Activated CD4-positive, alpha-beta T cell treated with anti-CD3 and anti-CD28 coated beads for 36 hours (primary cell): Measurements from ENCODE around the gene TBC1D1. TPM values are rescaled to one million over a fixed set of nuclear protein-coding genes. Genes with fewer than 3 reads are reported as not detected.

Experiments
- ATAC-seq: fragments of 200-7000 bp; cut with Tn5 transposase; one replicate; pipeline ENCODE4 v1.10.0; 2021; ENCODE audit warnings: mild to moderate bottlenecking, moderate library complexity
- CTCF ChIA-PET: fragments of 350-600 bp; sonication (Branson Sonifier 250); formaldehyde crosslinking; loops from one replicate; lab custom pipeline; 2021; ENCODE audit warnings: antibody characterized with exemption; lab: Charles Lee
- POLR2A ChIA-PET: fragments of 350-600 bp; sonication (Branson Sonifier 250); formaldehyde crosslinking; loops from one replicate; lab custom pipeline; 2021; ENCODE audit warnings: antibody characterized with exemption, inconsistent platforms; lab: Charles Lee
- DNase-seq: peaks from one replicate; pipeline ENCODE4 v3.0.0-alpha.2; 2020
- H3K27ac Mint-ChIP-seq: one replicate; pipeline ENCODE4 v1.8.0; 2021; ENCODE audit warnings: mixed read lengths
- H3K27me3 Mint-ChIP-seq: one replicate; pipeline ENCODE4 v1.8.0; 2021; ENCODE audit warnings: mixed read lengths
- H3K36me3 Mint-ChIP-seq: one replicate; pipeline ENCODE4 v1.8.0; 2021; ENCODE audit warnings: low read depth, mixed read lengths
- H3K4me1 Mint-ChIP-seq: one replicate; pipeline ENCODE4 v1.8.0; 2021; ENCODE audit warnings: mixed read lengths
- H3K4me3 Mint-ChIP-seq: one replicate; pipeline ENCODE4 v1.8.0; 2021; ENCODE audit warnings: mild to moderate bottlenecking, moderate library complexity, mixed read lengths
- H3K9me3 Mint-ChIP-seq: one replicate; pipeline ENCODE4 v1.8.0; 2021; ENCODE audit warnings: low read depth, mixed read lengths
- intact Hi-C, 2 experiments: fragments of 100-400 bp; cut with DNase I in 1 of 2; cut with micrococcal nuclease in 1 of 2; formaldehyde crosslinking; loops; one replicate each; pipeline versions ENCODE4 v1.14.2 to v1.15.1; 2022 to 2024; cut with DNase I, micrococcal nuclease
- total RNA-seq, 2 experiments: library from RNA; stranded (reverse); gene quantifications; one replicate each; pipeline ENCODE4 v1.2.3, GENCODE V29; 2021

TBC1D1 gene
- total RNA-seq, 2 experiments from 2014 or later, result 60.8 to 71.8 TPM

GRCh38 chr4:37927434-37927833, 36.5 kb downstream of the TBC1D1 start:
- CTCF ChIA-PET, result interaction anchor here (0.6 to 1.5 kb wide), 2 partner anchors 35 to 87 kb away, joined by 3 read pairs; no protein-coding TSS in a partner anchor

GRCh38 chr4:37928426-37929416, 37.8 kb downstream of the TBC1D1 start:
- no peaks in the 10 kb centered on the region for H3K27me3 Mint-ChIP-seq
- peak; percentile 64 for ATAC-seq
- no peak overlapping the region for H3K4me3 Mint-ChIP-seq
- ChIA-PET CTCF (interaction anchor here (0.6 to 1.5 kb wide), 6 partner anchors 30 to 208 kb away, joined by 3 read pairs; no protein-coding TSS in a partner anchor), POLR2A (no interaction called here)
- no peak overlapping the region for H3K27ac Mint-ChIP-seq
- no peak for DNase-seq
- H3K4me1 Mint-ChIP-seq, result peaks cover 28% of the 10 kb centered on the region
- intact Hi-C loops, result loop anchor here (1.0 to 2.0 kb wide), 2 partner anchors 37 to 50 kb away; partner anchors contain the start of gene TBC1D1 (in 2 of the 2)
- H3K36me3 Mint-ChIP-seq, result peaks cover 9% of the 10 kb centered on the region
- peaks cover 2% of the 10 kb centered on the region for H3K9me3 Mint-ChIP-seq

More at GRCh38 chr4:37927434-37927833, 36.5 kb downstream of the TBC1D1 start:
- Mint-ChIP-seq H3K27me3 (no peaks in the 10 kb centered on the region), H3K4me1 (peaks cover 30% of the 10 kb centered on the region), H3K36me3 (peaks cover 9% of the 10 kb centered on the region), H3K4me3 (no peak overlapping the region), H3K9me3 (no peaks in the 10 kb centered on the region), H3K27ac (no peak overlapping the region)
- DNase-seq, result no peak
- no peak for ATAC-seq
- POLR2A ChIA-PET, result interaction anchor here (1.2 kb wide), 1 partner anchor 35 kb away, joined by 4 read pairs; no protein-coding TSS in a partner anchor
- intact Hi-C loops, result no loop called here

- Mint-ChIP-seq H3K27me3 (no peaks in the 10 kb centered on the region), H3K36me3 (peaks cover 21% of the 10 kb centered on the region), H3K27ac (no peak overlapping the region), H3K9me3 (peaks cover 7% of the 10 kb centered on the region), H3K4me1 (peaks cover 10% of the 10 kb centered on the region), H3K4me3 (no peak overlapping the region)
- no peak for DNase-seq
- ChIA-PET POLR2A (no interaction called here), CTCF (interaction anchor here (1.1 kb wide), 1 partner anchor 34 kb away, joined by 4 read pairs; no protein-coding TSS in a partner anchor)
- no peak for ATAC-seq
- intact Hi-C loops, result no loop called here
Observed at GRCh38 chr4:37934096-37934495, 43.2 kb downstream of the TBC1D1 start.

- H3K27me3 Mint-ChIP-seq, result no peaks in the 10 kb centered on the region
Observed at GRCh38 chr4:37934609-37935008, 43.7 kb downstream of the TBC1D1 start.

GRCh38 chr4:37935026-37935425, 44.1 kb downstream of the TBC1D1 start:
- Mint-ChIP-seq H3K36me3 (peaks cover 16% of the 10 kb centered on the region), H3K27me3 (no peaks in the 10 kb centered on the region), H3K4me1 (peaks cover 1% of the 10 kb centered on the region), H3K27ac (no peak overlapping the region), H3K9me3 (peaks cover 9% of the 10 kb centered on the region), H3K4me3 (no peak overlapping the region)
- ATAC-seq (no peak), DNase-seq (no peak)
- intact Hi-C loops, result no loop called here
- POLR2A ChIA-PET, result no interaction called here
- CTCF ChIA-PET, result interaction anchor here (0.7 to 1.0 kb wide), 2 partner anchors 11 to 1192 kb away, joined by 3 read pairs; no protein-coding TSS in a partner anchor

More at GRCh38 chr4:37934609-37935008, 43.7 kb downstream of the TBC1D1 start:
- Mint-ChIP-seq H3K9me3 (peaks cover 9% of the 10 kb centered on the region), H3K4me1 (peaks cover 5% of the 10 kb centered on the region), H3K27ac (no peak overlapping the region), H3K4me3 (no peak overlapping the region), H3K36me3 (peaks cover 20% of the 10 kb centered on the region)
- ChIA-PET POLR2A (no interaction called here), CTCF (interaction anchor here (0.7 to 1.1 kb wide), 2 partner anchors 33 to 1192 kb away, joined by 3 to 4 read pairs; no protein-coding TSS in a partner anchor)
- no peak for DNase-seq
- ATAC-seq, result no peak
- intact Hi-C loops, result no loop called here

GRCh38 chr4:37936889-37937498, 46.1 kb downstream of the TBC1D1 start:
- CTCF ChIA-PET, result no interaction called here
- H3K4me1 Mint-ChIP-seq, result peaks cover 4% of the 10 kb centered on the region
- H3K27ac Mint-ChIP-seq, result no peak overlapping the region
- no peaks in the 10 kb centered on the region for H3K27me3 Mint-ChIP-seq
- ATAC-seq, result no peak
- H3K36me3 Mint-ChIP-seq, result peaks cover 14% of the 10 kb centered on the region
- peaks cover 9% of the 10 kb centered on the region for H3K9me3 Mint-ChIP-seq
- no peak for DNase-seq
- no peak overlapping the region for H3K4me3 Mint-ChIP-seq
- POLR2A ChIA-PET, result no interaction called here
- intact Hi-C loops, result no loop called here

- CTCF ChIA-PET, result no interaction called here
Observed at GRCh38 chr4:37938208-37938607, 47.3 kb downstream of the TBC1D1 start.

GRCh38 chr4:37946503-37947179, 55.8 kb downstream of the TBC1D1 start:
- H3K27ac Mint-ChIP-seq, result no peak overlapping the region
- peaks cover 17% of the 10 kb centered on the region for H3K4me1 Mint-ChIP-seq
- POLR2A ChIA-PET, result no interaction called here
- CTCF ChIA-PET, result interaction anchor here (0.9 kb wide), 1 partner anchor 11 kb away, joined by 3 read pairs; no protein-coding TSS in a partner anchor
- H3K9me3 Mint-ChIP-seq, result no peaks in the 10 kb centered on the region
- H3K27me3 Mint-ChIP-seq, result no peaks in the 10 kb centered on the region
- no peak overlapping the region for H3K4me3 Mint-ChIP-seq
- DNase-seq (no peak), ATAC-seq (no peak)
- intact Hi-C loops, result no loop called here
- H3K36me3 Mint-ChIP-seq, result no peaks in the 10 kb centered on the region

More at GRCh38 chr4:37938208-37938607, 47.3 kb downstream of the TBC1D1 start:
- no peak overlapping the region for H3K27ac Mint-ChIP-seq
- H3K27me3 Mint-ChIP-seq, result no peaks in the 10 kb centered on the region
- H3K9me3 Mint-ChIP-seq, result peaks cover 9% of the 10 kb centered on the region
- H3K36me3 Mint-ChIP-seq, result peaks cover 14% of the 10 kb centered on the region
- POLR2A ChIA-PET, result no interaction called here
- no peak for DNase-seq
- H3K4me3 Mint-ChIP-seq, result no peak overlapping the region
- ATAC-seq, result no peak
- intact Hi-C loops, result no loop called here
- H3K4me1 Mint-ChIP-seq, result peaks cover 5% of the 10 kb centered on the region

GRCh38 chr4:37948542-37948941, 57.7 kb downstream of the TBC1D1 start:
- H3K27ac Mint-ChIP-seq, result no peak overlapping the region
- H3K4me3 Mint-ChIP-seq, result no peak overlapping the region
- H3K4me1 Mint-ChIP-seq, result peaks cover 10% of the 10 kb centered on the region
- no peaks in the 10 kb centered on the region for H3K27me3 Mint-ChIP-seq
- H3K36me3 Mint-ChIP-seq, result peaks cover 8% of the 10 kb centered on the region
- ChIA-PET CTCF (interaction anchor here (0.7 to 0.9 kb wide), 2 partner anchors 201 to 360 kb away, joined by 3 read pairs; no protein-coding TSS in a partner anchor), POLR2A (no interaction called here)
- no peaks in the 10 kb centered on the region for H3K9me3 Mint-ChIP-seq
- no peak for ATAC-seq
- intact Hi-C loops, result no loop called here
- DNase-seq, result no peak

GRCh38 chr4:37949636-37950426, 58.9 kb downstream of the TBC1D1 start:
- ATAC-seq (no peak), DNase-seq (no peak)
- intact Hi-C loops, result no loop called here
- Mint-ChIP-seq H3K4me3 (no peak overlapping the region), H3K9me3 (peaks cover 4% of the 10 kb centered on the region), H3K4me1 (peaks cover 19% of the 10 kb centered on the region), H3K27ac (no peak overlapping the region), H3K27me3 (no peaks in the 10 kb centered on the region), H3K36me3 (peaks cover 8% of the 10 kb centered on the region)
- ChIA-PET POLR2A (no interaction called here), CTCF (no interaction called here)
